ENCODE data around the gene CEP128.

DNA sequence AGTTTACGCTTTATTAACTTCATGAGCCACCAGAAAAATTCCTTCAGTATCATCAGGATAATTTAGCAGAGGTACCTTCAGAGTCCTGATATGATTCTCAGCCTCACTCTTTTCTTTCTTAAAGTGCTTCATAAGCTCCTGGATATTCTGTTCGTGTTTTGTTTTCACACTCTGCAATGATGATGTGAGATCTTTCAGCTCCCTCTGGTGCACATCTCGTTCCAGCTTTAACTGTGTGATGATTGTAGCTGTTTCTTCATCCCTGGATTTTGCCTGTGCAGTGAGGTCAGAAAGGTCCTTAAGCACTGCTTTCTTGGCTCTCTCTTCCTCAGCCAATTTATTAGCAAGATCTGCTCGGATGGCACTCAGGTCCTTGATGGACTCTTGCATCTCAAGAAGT, 156.7 kb downstream of the CEP128 start:
- TF ChIP-seq, protein P1, sequence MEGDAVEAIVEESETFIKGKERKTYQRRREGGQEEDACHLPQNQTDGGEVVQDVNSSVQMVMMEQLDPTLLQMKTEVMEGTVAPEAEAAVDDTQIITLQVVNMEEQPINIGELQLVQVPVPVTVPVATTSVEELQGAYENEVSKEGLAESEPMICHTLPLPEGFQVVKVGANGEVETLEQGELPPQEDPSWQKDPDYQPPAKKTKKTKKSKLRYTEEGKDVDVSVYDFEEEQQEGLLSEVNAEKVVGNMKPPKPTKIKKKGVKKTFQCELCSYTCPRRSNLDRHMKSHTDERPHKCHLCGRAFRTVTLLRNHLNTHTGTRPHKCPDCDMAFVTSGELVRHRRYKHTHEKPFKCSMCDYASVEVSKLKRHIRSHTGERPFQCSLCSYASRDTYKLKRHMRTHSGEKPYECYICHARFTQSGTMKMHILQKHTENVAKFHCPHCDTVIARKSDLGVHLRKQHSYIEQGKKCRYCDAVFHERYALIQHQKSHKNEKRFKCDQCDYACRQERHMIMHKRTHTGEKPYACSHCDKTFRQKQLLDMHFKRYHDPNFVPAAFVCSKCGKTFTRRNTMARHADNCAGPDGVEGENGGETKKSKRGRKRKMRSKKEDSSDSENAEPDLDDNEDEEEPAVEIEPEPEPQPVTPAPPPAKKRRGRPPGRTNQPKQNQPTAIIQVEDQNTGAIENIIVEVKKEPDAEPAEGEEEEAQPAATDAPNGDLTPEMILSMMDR (IDR thresholded peaks at IDR 0.05 in 4 of 5, conservative IDR thresholded peaks at IDR 0.05 in 1 of 5) = no peak
- no peak for TF ChIP-seq POLR2A (IDR thresholded peaks at IDR 0.05)

All from gastrocnemius medialis (tissue), 4 donors.